Stimulated activated CD8-positive, alpha-beta memory T cell treated with anti-CD3 and anti-CD28 coated beads, Interleukin-4, amount 100 ng/mL, for 4 hours (primary cell): ENCODE results near the gene ABCF3.
A peak's percentile ranks its signal among the peaks of the same experiment; 100 is the strongest.

Source experiments
- DNase-seq, 2 donors: peaks; one replicate each; pipeline ENCODE4 v3.0.0-alpha.2; 2020; ENCODE audit warnings: low read depth in 2 of 2, low spot score in 1 of 2

ABCF3 gene

DNA sequence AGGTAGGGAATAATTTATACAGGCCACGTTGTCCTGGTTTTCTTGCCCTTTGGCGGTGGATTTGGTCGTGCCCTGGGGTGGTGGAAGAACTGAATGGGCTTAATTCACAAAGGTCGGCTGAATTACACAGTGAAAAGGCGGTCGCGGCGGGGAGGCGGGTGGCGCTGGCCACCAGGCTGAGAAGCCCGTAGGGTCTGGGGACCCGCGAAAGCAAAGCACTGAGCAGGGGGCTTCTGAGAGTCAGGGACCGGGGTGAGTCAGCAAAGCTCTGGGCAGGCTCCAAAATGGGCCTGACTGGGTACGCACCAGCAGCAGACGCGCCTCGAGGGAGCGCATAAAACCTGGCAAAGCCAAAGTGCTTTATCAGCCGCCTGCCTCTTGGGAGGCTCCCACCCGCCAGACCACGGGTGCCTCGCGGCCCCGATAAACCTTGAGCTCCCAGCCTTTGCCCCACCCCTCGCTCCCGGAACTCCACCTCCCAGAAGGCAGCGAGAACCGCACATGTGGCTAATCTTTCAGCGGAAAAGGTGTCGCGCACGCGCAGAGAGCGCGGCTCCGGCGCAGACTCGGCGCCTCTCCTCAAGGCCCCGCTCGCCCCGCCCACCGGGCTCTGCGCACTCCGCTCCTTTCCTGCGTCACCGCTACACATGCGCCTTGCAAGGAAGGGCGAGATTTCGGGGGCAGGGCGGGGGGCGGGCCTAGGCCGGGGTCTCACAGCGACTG is 377 bp upstream of the ABCF3 start:
- DNase-seq: peak; percentile 98 to 99

DNA sequence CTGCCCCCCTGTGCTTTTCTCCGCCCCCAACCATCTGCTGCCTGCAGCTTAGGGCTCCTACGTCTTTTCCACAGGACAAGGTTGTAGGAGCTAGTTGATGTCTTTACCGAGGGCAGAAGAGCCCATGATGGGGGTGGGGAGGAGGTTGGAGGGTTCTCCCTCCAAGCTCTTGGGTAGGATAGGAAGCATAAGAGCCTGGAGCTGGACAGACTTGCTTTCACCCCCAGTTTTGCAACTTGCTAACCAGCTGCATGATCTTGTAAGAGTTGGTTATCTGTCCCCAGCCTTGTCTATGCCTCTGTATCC is 856 bp downstream of the ABCF3 start:
- no peak for DNase-seq

- no peak for DNase-seq
These were observed 2.1 kb downstream of the ABCF3 start for GRCh38 chr3:184188080-184188479.

- no peak for DNase-seq
These were observed 3.4 kb downstream of the ABCF3 start for GRCh38 chr3:184189421-184189820.

DNA sequence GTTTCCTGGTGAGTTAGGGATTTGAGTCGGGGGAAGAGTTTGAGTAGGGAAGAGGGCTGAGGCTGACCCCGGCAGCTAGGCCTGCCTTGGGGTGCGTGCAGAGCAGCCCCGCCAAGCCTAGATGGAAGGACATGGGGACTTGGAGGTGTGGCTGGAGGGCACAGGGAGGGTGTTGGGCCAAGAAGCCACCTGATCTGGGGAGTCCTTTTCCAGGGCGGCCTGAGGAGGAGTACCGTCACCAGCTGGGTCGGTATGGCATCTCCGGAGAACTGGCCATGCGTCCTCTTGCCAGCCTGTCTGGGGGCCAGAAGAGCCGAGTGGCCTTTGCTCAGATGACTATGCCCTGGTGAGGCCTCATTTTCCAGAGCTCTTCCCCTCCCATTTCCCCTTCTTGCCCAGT is 6.9 kb downstream of the ABCF3 start:
- no peak for DNase-seq

GRCh38 chr3:184193991-184194539 is 8.1 kb downstream of the ABCF3 start:
- DNase-seq: no peak

- no peak for DNase-seq
These were observed 10.5 kb downstream of the ABCF3 start for GRCh38 chr3:184196536-184196935.

- DNase-seq: no peak
These were observed 12.5 kb downstream of the ABCF3 start for GRCh38 chr3:184198509-184198908.

- DNase-seq: no peak
These were observed 14.8 kb downstream of the ABCF3 start for GRCh38 chr3:184200825-184201224.

DNA sequence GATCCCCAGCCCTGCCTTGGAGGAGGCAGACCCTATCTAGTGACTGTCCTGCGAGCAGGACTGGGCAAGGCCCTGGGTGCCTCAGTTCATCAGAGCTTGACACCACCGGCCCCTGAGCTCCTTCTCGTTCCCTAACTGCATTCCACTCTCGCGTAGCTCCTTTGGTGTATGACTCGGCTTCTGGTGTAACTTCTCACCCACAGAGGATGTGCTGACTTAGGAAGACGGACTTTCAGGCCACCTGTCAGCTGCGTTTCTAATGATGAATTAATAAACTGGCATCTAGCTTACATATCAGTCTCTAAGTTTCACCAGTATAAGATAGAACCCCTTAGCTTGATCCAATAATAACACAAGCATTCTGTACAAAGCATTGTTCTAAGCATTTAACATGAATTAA is 17.5 kb downstream of the ABCF3 start:
- DNase-seq: no peak

DNA sequence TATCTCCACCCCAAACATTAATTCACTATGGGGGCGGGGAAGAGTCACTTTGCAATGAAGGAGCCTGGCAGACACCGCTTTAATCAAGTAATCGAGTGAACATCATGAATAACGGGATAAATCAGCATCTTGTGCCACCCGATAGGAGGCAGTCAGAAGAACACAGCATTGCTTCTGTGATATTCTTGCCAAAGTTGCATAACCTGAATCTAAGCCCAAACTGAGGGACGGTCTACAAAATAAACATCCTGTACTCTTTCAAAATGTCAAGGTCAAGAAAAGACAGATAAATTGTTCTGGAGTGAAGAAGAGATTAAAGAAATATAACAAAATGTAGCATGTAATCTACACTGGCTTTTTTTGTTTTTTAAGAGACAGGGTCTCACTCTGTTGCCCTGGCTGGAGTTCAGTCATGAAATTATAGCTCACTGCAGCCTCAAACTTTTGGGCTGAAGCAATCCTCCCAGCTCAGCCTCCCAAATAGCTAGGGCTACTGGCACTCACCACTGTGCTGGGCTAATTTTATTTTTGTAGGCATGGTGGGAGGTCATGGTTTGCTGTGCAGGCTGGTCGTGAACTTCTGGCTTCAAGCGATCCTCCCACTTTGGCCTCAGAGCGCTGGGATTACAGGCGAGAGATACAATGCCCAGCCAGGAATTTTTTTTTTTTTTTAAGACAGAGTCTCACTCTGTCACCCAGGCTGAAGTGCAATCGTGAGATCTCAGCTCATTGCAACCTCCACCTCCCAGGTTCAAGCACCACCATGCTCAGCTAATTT is 23.3 kb downstream of the ABCF3 start:
- no peak for DNase-seq

- no peak for DNase-seq
These were observed 25.3 kb downstream of the ABCF3 start for GRCh38 chr3:184211297-184211696.

GRCh38 chr3:184211718-184212117 is 25.7 kb downstream of the ABCF3 start:
- no peak for DNase-seq

GRCh38 chr3:184218814-184219213 is 32.8 kb downstream of the ABCF3 start:
- no peak for DNase-seq

DNA sequence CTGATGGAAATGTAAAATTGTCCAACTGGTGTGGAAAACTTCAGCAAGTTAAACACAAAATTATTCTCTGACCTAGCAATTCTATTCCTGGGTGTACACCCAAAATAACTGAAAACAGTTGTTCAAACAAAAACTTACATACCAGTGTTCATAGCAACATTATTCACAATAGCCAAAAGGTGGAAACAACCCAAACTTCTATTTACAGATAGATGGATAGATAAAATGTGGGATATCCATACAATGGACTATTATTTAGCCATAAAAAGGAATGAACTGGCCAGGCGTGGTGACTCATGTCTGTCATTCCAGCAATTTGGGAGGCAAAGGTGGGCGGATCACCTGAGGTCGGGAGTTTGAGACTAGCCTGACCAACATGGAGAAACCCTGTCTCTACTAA is 36.5 kb downstream of the ABCF3 start:
- no peak for DNase-seq

DNA sequence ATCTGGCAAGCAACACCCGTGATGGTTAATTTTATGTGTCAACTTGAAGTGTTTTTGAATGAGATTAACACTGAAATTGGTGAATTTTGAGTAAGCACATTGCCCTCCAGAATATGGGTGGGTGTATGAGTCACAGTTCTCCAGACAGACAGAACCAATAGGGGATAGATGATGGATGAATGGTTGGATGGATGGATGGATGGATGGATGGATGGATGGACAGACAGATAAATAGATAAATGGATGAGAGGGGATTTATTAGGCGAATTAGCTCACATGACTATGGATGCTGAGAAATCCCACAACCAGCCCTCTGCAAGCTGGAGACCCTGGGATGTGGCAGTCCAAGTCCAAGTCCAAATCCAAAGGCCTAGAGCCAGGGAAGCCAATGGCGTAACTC is 37.9 kb downstream of the ABCF3 start:
- DNase-seq: no peak

GRCh38 chr3:184227481-184227935 is 41.5 kb downstream of the ABCF3 start:
- peak in 1 of 2 donors; percentile 5 for DNase-seq

DNA sequence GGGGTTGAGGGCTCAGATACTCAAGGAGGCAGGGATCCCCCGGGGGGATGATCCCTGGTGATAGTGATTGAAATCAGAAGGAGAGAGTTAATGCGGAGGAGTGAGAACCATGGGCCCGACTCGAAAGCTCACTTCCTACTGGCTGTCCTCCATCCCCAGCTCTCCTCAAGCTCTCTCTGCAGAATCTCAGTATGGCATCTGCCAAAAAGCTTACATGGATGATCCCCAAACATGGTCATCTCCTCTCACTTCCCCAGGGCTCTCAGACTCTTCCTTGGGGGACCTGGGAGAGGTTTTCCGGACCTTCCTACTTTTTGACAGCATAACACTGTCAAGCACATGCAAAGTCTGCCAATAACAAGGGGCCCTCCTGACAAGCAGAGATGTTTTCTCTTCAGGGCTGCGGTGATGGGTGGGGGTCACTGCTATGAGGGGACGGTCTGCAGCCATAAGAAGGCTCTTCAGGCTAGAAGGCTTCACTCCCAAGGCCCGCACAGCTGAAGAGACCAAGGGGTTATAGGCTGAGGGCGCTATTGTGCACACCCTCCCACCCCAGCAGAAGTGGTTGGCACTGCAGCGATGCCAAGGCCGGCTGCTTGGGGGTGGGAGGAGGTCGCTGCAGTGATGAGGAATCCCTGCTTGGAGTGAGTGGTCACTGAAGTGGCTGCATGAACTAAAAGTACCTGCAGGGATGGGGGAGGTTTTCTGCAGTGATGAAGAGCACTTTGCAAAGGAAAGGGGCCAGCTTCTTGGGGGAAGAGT is 42.6 kb downstream of the ABCF3 start:
- no peak for DNase-seq

- DNase-seq: peak; percentile 8 to 49
These were observed 43.5 kb downstream of the ABCF3 start, which contains the start of gene VWA5B2 for GRCh38 chr3:184229394-184230080. Gene VWA5B2, plus strand, starts transcription at chr3:184229585. Its CDS starts 944 bp downstream, at chr3:184230529.

- DNase-seq: no peak
These were observed 44.1 kb downstream of the ABCF3 start for GRCh38 chr3:184230081-184230602.
